ENCODE data around the gene RPS17.
"Not testable (repeated sequence)": the region's sequence is repeated elsewhere in the genome, so short reads cannot be mapped to it uniquely, and the experiment has no call there.

RPS17 gene

GRCh38 chr15:82507087-82507486 lies 33.2 kb downstream of the RPS17 start:
- not testable (repeated sequence) for H3K4me1 Mint-ChIP-seq (ENCODE audit: low read depth); H3K27me3 Mint-ChIP-seq; H3K9me3 Mint-ChIP-seq; H3K4me3 Mint-ChIP-seq; H3K36me3 Mint-ChIP-seq (ENCODE audit: low read depth); H3K27ac Mint-ChIP-seq

GRCh38 chr15:82505842-82506241 lies 34.4 kb downstream of the RPS17 start:
- H3K36me3 Mint-ChIP-seq (ENCODE audit: low read depth); H3K4me3 Mint-ChIP-seq; H3K9me3 Mint-ChIP-seq; H3K27me3 Mint-ChIP-seq; H3K27ac Mint-ChIP-seq; H3K4me1 Mint-ChIP-seq (ENCODE audit: low read depth): not testable (repeated sequence)

GRCh38 chr15:82504074-82504473 lies 36.2 kb downstream of the RPS17 start:
- H3K27ac Mint-ChIP-seq; H3K9me3 Mint-ChIP-seq; H3K36me3 Mint-ChIP-seq (ENCODE audit: low read depth); H3K4me1 Mint-ChIP-seq (ENCODE audit: low read depth); H3K4me3 Mint-ChIP-seq; H3K27me3 Mint-ChIP-seq: not testable (repeated sequence)

GRCh38 chr15:82502700-82503339 lies 37.4 kb downstream of the RPS17 start:
- not testable (repeated sequence) for H3K4me1 Mint-ChIP-seq (ENCODE audit: low read depth); H3K27me3 Mint-ChIP-seq; H3K4me3 Mint-ChIP-seq; H3K36me3 Mint-ChIP-seq (ENCODE audit: low read depth); H3K9me3 Mint-ChIP-seq; H3K27ac Mint-ChIP-seq

GRCh38 chr15:82500772-82501171 lies 39.5 kb downstream of the RPS17 start:
- not testable (repeated sequence) for H3K4me1 Mint-ChIP-seq (ENCODE audit: low read depth); H3K36me3 Mint-ChIP-seq (ENCODE audit: low read depth); H3K27ac Mint-ChIP-seq; H3K4me3 Mint-ChIP-seq; H3K9me3 Mint-ChIP-seq; H3K27me3 Mint-ChIP-seq

- not testable (repeated sequence) for H3K27ac Mint-ChIP-seq
Observed at GRCh38 chr15:82497978-82498377, 42.3 kb downstream of the RPS17 start.

GRCh38 chr15:82488250-82488649 lies 52.0 kb downstream of the RPS17 start:
- H3K9me3 Mint-ChIP-seq, H3K27ac Mint-ChIP-seq, H3K27me3 Mint-ChIP-seq: not testable (repeated sequence)

More at GRCh38 chr15:82497978-82498377, 42.3 kb downstream of the RPS17 start:
- not testable (repeated sequence) for H3K9me3 Mint-ChIP-seq; H3K4me1 Mint-ChIP-seq (ENCODE audit: low read depth); H3K27me3 Mint-ChIP-seq; H3K36me3 Mint-ChIP-seq (ENCODE audit: low read depth); H3K4me3 Mint-ChIP-seq

GRCh38 chr15:82487045-82487444 lies 53.2 kb downstream of the RPS17 start:
- H3K27ac Mint-ChIP-seq; H3K4me1 Mint-ChIP-seq (ENCODE audit: low read depth); H3K4me3 Mint-ChIP-seq; H3K36me3 Mint-ChIP-seq (ENCODE audit: low read depth); H3K27me3 Mint-ChIP-seq; H3K9me3 Mint-ChIP-seq: not testable (repeated sequence)

More at GRCh38 chr15:82488250-82488649, 52.0 kb downstream of the RPS17 start:
- not testable (repeated sequence) for H3K4me3 Mint-ChIP-seq; H3K4me1 Mint-ChIP-seq (ENCODE audit: low read depth); H3K36me3 Mint-ChIP-seq (ENCODE audit: low read depth)
